GM18507 (cell line): ENCODE measurements around the gene CNST.

Experiments
- DNase-seq: peaks from one replicate; pipeline ENCODE4 v3.0.0; 2011; ENCODE audit warnings: low read depth; ENCODE audit not compliant: insufficient read length; ENCODE audit errors: extremely low spot score
- FAIRE-seq: peaks from 2 replicates; lab custom pipeline; 2011; peaks lifted over from hg19 to GRCh38; lab: Jason Lieb, UNC

Gene CNST

GRCh38 chr1:246647513-246647912 lies 81.3 kb downstream of the CNST start:
- DNase-seq: no peak
- no peak for FAIRE-seq

GRCh38 chr1:246651012-246651695 lies 84.9 kb downstream of the CNST start:
- FAIRE-seq (no peak), DNase-seq (no peak)

DNA sequence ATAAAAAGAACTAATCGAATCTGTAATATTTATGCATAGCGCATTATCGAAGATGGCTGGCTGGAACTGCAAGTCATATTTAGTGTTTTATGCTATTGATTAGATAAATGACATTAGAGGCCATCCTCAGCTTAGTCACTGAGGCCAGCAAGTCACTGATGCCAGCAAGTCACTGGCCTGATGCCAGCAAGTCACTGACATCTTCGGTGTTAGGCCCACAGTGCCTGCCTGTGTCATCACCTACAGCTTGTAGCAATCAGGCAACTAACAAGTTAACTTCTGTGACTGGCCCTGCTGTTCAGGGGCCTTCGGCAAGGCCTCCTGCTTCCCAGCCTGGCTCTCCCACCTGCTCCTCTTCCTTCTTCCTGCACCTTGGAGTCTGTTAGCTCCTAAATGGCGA lies 92.3 kb downstream of the CNST start:
- DNase-seq (no peak), FAIRE-seq (no peak)

DNA sequence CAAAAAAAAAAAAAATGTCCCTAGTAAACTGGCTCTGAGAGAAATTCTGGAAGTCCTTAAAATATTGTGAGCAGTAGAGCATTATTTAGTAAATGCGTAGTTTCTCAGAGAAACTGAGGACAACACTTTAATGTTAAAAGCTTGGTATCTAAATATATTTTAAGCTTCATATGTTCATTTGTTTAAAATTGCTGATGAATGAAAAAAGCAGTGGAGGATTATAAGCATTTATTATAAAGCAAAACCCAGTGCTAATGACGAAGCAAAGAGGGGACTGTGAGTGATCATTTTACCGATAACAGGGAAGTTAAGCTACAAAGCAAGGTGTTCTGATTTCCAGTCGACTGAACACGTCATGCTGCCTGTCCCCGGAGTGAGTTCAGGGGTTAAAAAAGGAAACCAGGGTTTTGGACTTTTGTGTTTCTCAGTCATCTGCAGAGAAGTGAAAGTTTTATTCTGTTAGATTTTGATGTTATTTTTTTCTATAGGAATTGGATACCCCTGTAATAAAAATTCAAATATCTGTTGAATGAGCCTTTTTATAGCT lies 93.4 kb downstream of the CNST start:
- FAIRE-seq (no peak), DNase-seq (no peak)

DNA sequence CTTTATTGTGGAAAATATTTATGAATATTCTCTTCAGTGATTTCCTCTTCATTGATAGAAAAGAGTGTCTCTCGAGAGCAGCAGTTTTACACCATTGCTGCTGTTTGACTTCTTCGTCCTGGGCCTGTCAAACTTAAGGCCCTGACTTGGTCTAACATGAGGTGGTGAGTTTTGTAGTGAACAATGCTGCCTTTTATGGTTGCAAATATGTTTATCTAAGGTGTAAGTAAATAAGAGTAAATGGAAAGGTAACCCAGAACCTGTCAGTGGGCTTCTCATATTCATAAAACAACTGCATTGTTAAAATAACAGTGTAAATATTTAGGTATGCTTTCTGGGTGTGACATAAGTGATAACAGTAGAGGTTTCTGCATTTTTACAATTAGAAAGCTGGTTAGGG lies 95.2 kb downstream of the CNST start:
- no peak for DNase-seq
- FAIRE-seq: no peak

GRCh38 chr1:246667773-246668172 lies 101.5 kb downstream of the CNST start:
- FAIRE-seq: no peak
- DNase-seq: no peak

GRCh38 chr1:246669659-246670058 lies 103.4 kb downstream of the CNST start:
- FAIRE-seq: no peak
- DNase-seq: no peak

GRCh38 chr1:246674049-246674448 lies 107.8 kb downstream of the CNST start:
- no peak for DNase-seq
- FAIRE-seq: no peak

DNA sequence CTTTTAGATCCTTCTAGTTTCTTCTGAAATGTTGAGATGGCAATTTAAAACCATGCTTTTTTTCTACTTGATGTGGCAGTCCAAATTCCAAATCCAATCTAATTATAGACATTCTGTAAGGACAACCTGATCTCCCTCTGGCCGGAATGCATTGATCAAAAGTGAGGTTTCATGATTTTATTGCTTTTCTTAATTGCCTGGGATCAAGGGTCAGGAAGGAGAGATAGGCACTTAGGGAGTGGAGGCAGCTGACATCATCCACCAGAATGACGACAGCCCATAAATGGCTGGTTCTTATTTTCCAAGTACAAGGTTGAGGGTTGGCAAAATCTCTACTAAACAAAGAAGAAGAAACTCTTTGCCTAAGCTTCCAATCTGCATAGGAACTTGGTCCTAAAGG lies 111.6 kb downstream of the CNST start:
- FAIRE-seq (no peak), DNase-seq (no peak)

DNA sequence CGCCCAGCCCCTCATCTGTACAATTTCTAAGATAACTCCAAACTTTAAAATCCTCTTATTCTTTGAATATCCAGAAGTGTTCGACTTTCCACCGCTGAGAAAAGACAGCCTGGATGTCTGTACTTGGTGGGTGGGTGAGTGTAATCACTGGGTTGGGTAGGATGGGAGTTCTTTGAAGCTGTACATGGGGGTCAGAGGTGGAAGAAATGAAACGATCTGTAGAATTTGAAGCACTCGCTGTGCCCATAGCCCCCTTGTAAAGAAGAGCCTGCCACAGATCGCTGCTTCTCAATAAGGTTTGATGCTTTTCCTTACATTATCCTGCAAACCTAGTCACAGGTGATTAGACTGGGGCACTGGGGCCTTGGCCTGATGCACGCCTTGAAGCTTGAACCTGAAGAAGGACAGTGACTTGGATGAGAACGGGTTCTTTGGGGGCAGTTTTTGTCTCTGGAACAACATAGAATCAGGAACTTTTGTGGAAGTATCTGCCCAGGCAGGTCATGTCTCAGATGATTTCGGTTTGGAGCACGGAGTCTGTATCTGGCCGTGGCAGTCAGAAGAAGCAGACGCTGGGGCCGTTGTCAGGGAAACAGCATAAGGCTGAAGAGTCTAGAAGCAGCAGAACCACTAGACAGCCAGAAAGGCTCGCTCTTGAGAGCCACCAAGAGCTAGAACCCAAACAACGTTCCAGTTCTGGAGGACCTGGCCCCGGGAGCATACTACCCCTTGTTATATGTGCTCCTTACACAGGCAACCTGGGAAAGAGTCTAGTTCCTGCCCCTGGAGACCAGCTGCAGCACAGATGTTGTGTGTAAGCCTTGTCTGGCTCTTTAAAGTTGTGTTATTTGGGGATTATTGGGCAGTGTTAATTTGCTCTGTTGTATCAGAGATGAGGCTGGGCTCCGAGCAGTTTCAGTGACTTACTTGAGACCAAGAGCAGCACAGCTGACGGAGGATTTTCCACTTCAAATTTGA lies 112.8 kb downstream of the CNST start:
- FAIRE-seq: no peak
- DNase-seq: no peak

DNA sequence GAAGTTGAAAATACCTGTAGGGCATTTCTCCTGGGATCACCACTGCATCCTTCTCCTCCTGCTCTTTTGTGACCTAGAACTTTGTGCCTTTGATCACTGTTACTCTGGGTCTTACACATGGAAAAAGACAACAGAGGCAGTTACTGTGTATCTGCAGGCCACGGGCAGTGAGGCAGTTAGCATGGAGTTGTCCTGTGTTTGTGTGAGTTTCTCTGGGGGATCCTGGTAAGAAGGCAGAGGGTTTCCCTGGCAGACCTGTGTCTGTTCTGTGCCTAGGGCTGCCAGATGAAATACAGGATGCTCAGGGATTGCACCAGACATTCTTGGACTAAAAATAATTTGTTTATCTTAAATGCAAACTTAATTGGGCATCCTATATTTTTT lies 113.5 kb downstream of the CNST start:
- FAIRE-seq (no peak), DNase-seq (no peak)

DNA sequence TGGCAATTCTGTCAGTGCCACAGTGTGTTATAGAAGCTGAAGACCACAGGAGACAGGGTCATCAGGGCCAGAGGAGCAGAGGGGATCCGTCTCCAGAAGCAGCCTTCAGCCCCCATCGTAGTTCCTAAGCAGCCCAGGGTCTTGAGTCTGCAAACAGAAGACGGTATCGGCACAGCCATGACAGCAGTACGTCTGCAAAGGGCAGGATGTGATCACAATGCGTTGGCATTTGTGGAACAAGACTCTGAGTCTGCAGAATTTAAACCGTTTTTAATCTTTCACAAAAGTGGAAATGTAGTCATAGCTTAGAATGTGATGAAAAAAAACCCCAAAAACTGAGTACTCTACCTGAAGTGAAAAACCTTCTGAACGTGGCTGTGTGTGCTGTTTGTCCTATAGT lies 113.9 kb downstream of the CNST start:
- DNase-seq (no peak), FAIRE-seq (no peak)

GRCh38 chr1:246680696-246681130 lies 114.5 kb downstream of the CNST start:
- no peak for FAIRE-seq
- DNase-seq: no peak

DNA sequence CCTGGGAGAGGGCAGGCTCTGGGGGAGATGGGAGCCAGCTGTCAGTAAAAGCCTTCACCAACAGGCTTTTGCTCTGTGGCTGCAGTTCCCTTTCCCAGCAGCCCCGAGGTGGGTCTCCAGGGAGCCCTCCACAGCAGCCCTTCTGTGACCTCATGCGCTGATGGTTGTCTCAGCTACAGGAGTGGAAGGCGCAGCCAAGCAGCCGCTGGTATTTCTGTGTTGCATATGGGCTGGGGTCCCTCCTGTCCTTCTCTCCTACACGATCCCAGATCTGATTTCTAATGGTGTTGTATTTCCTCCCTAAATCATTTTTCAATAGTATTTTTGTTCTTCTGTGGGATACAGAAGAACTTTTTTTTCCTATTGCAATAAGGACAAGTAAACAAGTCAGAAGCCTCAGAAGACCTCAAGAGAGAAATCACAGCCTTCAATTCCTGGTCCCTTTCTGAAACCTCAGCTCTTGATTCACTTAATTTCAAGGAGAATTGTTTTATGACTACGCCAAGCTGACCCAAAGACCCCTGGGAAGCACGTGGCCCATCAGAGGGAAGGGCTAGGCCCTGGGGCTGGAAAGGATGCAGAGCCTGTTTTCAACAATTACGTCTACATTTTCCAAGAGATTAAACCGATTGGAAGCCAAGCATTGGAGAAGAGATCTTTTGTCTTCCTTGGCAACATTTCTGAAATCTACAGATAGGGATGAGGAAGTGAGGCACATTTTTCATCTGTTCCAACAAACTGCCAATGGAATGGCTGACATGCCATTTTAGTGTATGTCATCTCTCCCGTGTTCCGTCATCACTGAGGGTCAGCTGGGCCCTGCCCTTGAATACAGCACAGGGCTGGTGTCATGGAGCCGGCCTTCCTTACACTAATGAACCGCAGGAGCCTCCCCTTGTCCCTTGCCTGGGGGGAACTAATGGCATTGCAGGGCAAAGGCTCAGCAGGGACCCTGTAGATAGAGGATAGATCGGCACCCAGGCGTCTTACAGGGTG lies 115.9 kb downstream of the CNST start:
- DNase-seq (no peak), FAIRE-seq (no peak)

DNA sequence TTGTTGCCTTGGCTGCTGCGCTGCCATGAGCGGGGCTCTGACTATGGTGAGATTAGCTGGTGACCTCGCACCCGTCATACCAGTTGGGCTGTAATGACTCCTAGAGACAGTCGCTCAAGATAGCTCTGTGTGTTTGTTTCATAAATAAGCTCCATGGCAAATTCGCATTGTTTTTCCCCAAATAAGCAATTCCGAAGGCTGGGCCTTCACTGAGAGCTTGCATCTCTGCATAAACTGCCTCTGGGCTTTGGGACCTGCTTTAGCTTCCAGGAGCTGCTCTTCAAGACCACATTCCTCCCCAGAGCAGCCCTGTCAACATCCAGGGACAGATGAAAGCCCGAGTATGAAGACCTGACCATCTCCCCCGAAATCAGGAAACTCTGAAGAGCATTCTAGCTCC lies 117.3 kb downstream of the CNST start:
- FAIRE-seq (no peak), DNase-seq (no peak)

DNA sequence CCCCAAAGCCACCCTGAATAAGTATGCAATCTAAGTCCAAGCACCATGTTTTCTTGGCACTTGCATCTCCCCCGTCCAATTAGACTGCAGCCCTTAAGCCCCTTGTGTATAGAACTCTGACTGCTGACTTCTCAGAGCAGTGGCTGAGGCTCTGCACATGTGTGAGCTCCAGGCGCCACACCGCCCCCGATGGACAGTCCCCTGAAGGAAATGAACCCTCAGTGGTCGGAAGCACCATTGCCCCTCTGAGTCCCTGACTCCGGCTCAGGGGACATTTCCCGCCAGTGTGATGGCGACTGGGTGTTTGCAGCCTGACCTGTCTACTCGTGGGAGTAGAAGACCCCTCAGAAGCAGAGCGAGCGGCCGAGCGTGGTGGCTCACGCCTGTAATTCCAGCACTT lies 120.7 kb downstream of the CNST start:
- DNase-seq: no peak
- no peak for FAIRE-seq

GRCh38 chr1:246689409-246690008 lies 123.3 kb downstream of the CNST start:
- peak; percentile 84 for FAIRE-seq
- peak; percentile 79 for DNase-seq

- FAIRE-seq (no peak), DNase-seq (no peak)
Observed at GRCh38 chr1:246690100-246690499, 123.8 kb downstream of the CNST start.
